ENCODE measurements around the gene DDX41.
A peak's percentile ranks its signal among the peaks of the same experiment; 100 is the strongest.
"Not testable (repeated sequence)": the region's sequence is repeated elsewhere in the genome, so short reads cannot be mapped to it uniquely, and the experiment has no call there.

The DDX41 gene
- 50.2 to 58.9 reads per million in 2 donors for total RNA-seq

DNA sequence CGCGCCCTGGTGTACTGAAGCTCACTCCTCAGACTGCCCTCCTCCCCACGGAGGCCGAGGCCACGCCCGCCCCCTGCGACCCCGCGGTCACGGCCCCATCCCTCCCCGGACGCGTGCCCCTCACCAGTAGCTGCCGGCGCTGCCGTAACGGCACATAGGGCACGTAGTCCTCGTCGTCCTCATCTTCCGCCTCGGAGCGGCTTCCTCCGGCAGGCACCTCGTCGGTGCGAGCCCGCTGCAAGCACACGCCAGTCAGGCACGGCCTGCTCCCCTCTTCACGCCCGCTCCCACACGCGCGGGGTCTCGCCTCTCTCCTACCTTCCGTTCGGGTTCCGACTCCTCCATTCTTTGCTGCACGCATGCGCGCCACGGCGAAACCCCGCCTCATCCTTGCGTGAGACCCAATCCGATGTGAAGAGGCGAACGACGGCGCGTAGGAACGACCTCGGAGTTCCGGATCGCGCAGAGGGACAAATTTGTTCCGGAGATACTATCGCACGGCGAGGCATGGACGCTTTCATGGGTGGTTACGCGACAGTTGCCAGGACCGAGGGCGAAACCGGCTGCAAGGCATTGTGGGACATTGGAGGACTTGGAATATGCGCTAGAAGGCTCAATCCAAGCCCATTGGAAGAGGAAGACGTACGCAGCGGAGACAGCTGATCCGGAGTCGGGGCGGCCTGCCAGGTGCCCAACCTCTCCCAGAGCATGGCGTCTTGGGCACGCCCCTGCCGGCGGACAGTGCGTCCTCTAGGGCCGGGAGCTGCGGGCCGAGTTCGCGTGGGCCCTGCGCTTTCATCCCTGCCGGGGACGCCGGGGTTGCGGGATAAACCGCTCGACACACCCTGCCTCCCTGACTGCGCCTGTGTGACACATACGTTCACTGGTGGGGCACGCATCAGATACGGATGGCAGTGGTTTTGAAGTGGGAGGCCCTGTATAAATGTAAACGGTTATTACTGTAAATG lies at the start of gene DDX41:
TSS of gene DDX41 (minus strand) at position 361 of the 968 bp plus-strand sequence. CDS start at position 345, 16 bp downstream.
- peak; percentile 89 to 98 (median 93) for DNase-seq

- no peak for DNase-seq
These were observed 48.3 kb upstream of the DDX41 start for GRCh38 chr5:177565046-177565445.

DNA sequence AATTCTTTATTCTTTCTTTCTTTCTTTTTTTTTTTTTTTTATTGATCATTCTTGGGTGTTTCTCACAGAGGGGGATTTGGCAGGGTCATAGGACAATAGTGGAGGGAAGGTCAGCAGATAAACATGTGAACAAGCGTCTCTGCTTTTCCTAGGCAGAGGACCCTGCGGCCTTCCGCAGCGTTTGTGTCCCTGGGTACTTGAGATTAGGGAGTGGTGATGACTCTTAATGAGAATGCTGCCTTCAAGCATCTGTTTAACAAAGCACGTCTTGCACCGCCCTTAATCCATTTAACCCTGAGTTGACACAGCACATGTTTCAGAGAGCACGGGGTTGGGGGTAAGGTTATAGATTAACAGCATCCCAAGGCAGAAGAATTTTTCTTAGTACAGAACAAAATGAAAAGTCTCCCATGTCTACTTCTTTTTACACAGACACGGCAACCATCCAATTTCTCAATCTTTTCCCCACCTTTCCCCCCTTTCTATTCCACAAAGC lies 42.7 kb upstream of the DDX41 start:
- DNase-seq, result not testable (repeated sequence)

DNA sequence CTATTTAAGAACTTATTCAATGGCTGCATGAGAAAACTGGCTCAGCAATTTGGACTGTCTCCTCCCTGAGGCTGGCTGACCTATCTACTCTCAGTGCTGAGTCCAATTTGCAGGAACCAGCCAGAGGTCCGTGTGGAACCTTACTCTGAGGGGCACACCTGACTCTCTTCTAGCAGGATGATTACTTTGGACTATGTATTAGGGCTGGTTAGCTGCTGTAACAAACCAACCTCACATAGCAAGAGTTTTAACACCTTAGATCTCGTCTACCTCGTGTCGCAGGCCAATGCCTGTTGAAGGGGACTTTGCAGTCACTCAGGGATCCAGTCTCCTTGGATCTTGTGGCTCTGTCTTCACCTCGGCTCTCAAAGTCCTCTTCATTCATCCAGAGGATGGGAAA lies 41.0 kb upstream of the DDX41 start:
- no peak for DNase-seq

DNA sequence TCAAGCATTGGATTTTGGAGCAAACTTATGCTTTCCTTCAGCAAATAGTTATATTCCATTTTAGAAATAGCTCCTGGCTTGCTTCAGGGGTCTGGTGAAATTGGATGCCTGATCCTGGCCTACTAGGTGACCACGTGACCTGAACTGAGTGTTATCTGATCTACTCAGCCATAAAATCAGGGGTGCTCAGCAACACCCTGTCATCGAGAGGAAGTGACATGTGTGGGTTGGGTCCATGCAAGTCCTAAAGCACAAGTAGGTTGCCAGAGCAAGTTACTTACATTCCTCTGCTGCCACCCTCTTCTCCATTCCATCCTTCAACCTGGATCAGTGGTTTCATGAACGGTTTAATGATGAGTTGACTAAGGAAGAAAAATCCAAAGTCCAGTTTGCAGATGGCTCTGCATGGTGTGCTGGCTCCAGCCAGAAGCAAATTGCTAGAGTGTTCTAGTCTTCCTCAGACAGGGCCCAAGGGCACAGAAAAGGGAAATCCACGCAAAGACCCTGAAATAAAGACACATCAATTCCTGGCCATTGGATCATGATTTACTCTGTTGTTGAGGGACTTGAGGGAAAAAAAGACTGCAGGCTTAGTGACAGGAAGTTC lies 40.4 kb upstream of the DDX41 start:
- peak in 2 of 5 experiments; percentile 7 to 84 for DNase-seq

GRCh38 chr5:177555665-177556064 lies 38.9 kb upstream of the DDX41 start:
- no peak for DNase-seq

- no peak for DNase-seq
These were observed 38.5 kb upstream of the DDX41 start for GRCh38 chr5:177555228-177555627.

GRCh38 chr5:177554474-177555111 lies 37.8 kb upstream of the DDX41 start, which contains the start of gene FAM193B:
FAM193B (minus strand) TSS chr5:177554563; CDS start chr5:177554458, 105 bp downstream.
- DNase-seq, result peak; percentile 91 to 95 (median 93)

DNA sequence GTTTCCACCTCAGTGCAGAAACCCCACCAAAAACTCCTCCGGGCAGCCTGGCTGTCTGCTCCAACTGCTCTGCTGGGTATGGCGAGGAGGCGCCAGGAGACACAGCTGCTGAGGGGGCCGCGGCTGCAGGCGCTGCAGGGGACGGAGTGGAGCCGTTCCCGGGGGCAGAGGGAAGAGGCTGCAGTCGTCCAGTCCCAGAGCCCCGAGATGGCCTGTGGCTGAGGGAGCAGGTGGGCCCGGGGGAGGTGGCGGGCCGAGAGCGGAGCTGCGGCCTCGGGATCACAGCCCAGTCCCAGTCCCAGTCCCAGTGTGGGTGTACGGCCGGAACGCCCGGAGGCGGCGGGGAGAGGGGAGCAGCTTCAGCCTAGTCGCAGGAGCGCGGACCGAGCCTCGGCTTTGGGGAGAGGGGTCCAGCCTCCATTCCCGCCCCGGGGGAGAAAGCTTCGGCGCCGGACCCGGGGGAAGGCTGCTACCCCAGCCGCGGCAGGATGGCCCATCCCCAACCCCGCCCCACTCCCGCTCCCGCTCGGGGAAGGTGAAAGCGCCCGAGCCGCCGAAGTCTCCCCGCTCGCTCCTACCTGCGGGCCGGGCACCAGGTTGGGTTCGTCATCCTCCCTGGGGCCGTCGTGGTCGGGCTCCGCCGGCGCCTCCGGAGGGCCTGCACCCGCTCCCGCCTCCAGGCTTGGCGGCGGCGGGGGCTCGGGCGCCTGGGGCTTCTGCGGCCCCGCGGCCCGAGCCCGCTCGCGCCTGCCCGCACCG lies 37.1 kb upstream of the DDX41 start:
- peak in 4 of 5 experiments; percentile 4 to 20 (median 12) for DNase-seq

- DNase-seq, result no peak
These were observed 36.2 kb upstream of the DDX41 start for GRCh38 chr5:177552839-177553455.

DNA sequence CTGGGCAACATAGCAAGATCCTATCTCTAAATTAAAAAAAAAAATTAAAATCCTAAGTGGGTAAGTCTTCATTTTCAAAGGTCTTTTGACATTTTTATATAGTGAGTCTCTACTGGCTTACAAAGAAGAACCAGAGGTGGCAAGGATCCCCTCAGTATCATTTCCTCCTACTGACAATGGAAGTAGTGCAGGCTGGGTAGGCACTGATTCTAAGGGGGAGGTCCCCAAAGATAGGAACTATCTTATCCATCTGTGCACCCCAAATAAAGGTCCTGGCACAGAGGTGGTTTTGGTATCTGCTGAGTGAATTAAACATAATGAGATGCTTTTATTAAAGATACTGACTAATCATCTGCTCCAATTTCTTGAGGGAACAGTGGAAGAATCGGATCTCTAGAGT lies 33.4 kb upstream of the DDX41 start:
- DNase-seq, result no peak

GRCh38 chr5:177548495-177548894 lies 31.7 kb upstream of the DDX41 start:
- DNase-seq, result no peak

- no peak for DNase-seq
These were observed 31.0 kb upstream of the DDX41 start for GRCh38 chr5:177547736-177548135.

DNA sequence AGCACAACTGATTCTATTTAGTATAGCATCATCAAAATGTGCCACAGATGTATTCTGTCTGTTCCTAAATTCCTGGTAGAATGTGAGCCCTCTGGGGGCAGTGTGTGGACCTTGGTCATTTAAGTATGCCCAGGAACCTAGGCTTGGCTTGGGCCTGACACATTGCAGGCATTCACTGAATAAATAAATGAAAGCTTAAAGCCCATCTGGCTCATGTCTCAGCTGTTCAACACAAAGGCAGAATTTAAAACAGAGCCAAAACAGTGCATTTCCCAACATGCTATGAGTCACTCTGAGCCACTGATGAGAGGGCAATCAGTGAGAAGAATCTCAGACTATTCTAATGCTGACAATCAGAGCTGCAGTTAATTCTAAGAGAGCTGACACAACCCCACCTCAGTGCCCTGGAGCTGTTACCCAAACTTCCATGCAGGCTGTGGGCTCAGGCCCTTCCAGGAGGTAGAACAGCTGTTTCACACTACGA lies 29.5 kb upstream of the DDX41 start:
- DNase-seq, result no peak

GRCh38 chr5:177545487-177546257 lies 28.9 kb upstream of the DDX41 start:
- DNase-seq, result no peak

DNA sequence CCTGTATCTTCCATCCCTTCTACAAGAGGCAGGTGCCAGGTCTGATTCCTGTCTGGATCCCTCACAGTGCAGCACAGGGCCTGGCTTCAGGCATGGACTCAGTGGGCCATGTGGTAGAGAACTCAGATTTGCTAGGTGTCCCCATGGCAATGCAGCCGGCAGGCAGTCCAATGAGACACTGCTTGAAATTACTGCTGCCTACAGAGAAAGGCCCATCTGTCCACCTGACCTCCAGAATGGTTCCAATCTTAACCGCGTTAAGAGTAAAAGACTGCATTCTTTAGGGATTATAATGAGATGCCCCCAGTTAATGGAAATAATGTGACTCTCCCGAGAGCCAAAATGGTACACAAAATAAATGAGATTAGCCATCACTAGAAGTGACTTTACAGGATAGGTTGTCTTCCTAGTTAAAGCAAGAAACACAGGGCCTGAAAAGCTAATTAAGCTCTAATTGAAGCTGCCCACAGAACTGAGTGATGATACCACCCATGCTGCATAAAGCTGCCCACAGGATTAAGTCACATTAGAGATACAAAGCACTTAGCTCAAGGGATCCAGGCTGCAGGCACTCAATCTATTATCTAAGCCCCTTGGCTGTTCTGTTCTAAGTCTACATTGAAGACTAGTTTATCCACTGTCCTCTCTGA lies 26.2 kb upstream of the DDX41 start:
- no peak for DNase-seq

DNA sequence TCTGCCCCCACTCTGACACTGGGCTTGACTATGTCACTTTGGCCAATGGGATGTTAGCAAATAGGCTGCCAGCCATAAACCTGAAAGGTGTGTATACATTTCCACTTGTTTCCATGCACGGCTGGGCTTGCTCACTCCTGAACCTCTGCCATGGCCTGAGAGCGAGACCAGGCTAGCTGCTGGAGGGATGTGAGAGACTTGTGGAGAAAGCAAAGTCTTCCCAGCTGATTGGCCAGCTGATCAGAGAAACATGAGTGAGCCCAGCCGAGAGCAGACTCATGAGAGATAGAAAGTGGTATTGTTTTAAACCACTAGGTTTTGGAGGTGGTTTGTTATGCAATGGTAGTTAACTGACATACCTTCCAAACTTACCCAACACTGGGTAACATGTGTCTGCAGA lies 23.7 kb upstream of the DDX41 start:
- DNase-seq, result no peak

GRCh38 chr5:177539411-177539810 lies 22.6 kb upstream of the DDX41 start:
- no peak for DNase-seq

- DNase-seq, result no peak
These were observed 22.1 kb upstream of the DDX41 start for GRCh38 chr5:177538876-177539275.

Measured in T-helper 2 cell (primary cell).